Neuronal stem cell (in vitro differentiated cells): ENCODE measurements around the gene YWHAQ.

ENCODE experiments used
- DNase-seq: peaks from one replicate; pipeline ENCODE4 v3.0.0-alpha.2; 2013; ENCODE audit warnings: low spot score
- H2AFZ ChIP-seq: one replicate; pipeline ENCODE4 v1.6.1; 2013; ENCODE audit warnings: mild to moderate bottlenecking, low read length, inconsistent platforms
- H2AK5ac ChIP-seq: 2 replicates; pipeline ENCODE4 v1.6.1; 2013; ENCODE audit warnings: low read depth, mild to moderate bottlenecking, inconsistent platforms, low read length, moderate library complexity, mixed read lengths
- H2BK120ac ChIP-seq: 2 replicates; pipeline ENCODE4 v1.6.1; 2013; ENCODE audit warnings: low read depth, mild to moderate bottlenecking, inconsistent platforms, low read length, moderate library complexity, mixed read lengths
- H2BK12ac ChIP-seq: one replicate; pipeline ENCODE4 v1.6.1; 2013; ENCODE audit warnings: low read length, inconsistent platforms
- H2BK15ac ChIP-seq: 2 replicates; pipeline ENCODE4 v1.6.1; 2013; ENCODE audit warnings: mild to moderate bottlenecking, low read length, inconsistent platforms, mixed read lengths
- H2BK5ac ChIP-seq: one replicate; pipeline ENCODE4 v1.6.1; 2013; ENCODE audit warnings: inconsistent platforms, mild to moderate bottlenecking, low read length, moderate library complexity
- H3K14ac ChIP-seq: one replicate; pipeline ENCODE4 v1.6.1; 2013; ENCODE audit warnings: low read length, inconsistent platforms
- H3K18ac ChIP-seq: 2 replicates; pipeline ENCODE4 v1.6.1; 2013; ENCODE audit warnings: low read length, inconsistent platforms
- H3K23ac ChIP-seq: 2 replicates; pipeline ENCODE4 v1.6.1; 2013; ENCODE audit warnings: low read depth, mild to moderate bottlenecking, mixed read lengths, low read length, inconsistent platforms; ENCODE audit not compliant: poor library complexity
- H3K27ac ChIP-seq: replicated peaks from 3 replicates; pipeline ENCODE4 v1.5.1; 2013; ENCODE audit warnings: low read length, inconsistent platforms
- H3K27me3 ChIP-seq, 3 experiments: 2 replicates each; pipeline ENCODE4 v1.6.1; 2013; ENCODE audit warnings: low read length in 3 of 3, mild to moderate bottlenecking in 2 of 3, inconsistent platforms in 1 of 3, low read depth in 1 of 3, mixed read lengths in 1 of 3, moderate library complexity in 1 of 3; ENCODE audit not compliant: control insufficient read depth in 3 of 3, insufficient read depth in 3 of 3
- H3K36me3 ChIP-seq, 2 donors: replicated peaks in 1 of 2; 2 replicates each; pipeline ENCODE4 v1.6.1; 2013; ENCODE audit warnings: low read length in 2 of 2; ENCODE audit not compliant: control insufficient read depth in 2 of 2, insufficient read depth in 2 of 2
- H3K4ac ChIP-seq: 2 replicates; pipeline ENCODE4 v1.6.1; 2013; ENCODE audit warnings: inconsistent platforms, mild to moderate bottlenecking, low read length, moderate library complexity
- H3K4me1 ChIP-seq, 2 donors: 1 replicate in 1 of 2; 2 replicates in 1 of 2; pipeline ENCODE4 v1.6.1; 2013; ENCODE audit warnings: low read length in 2 of 2, low read depth in 1 of 2; ENCODE audit not compliant: control insufficient read depth in 2 of 2, insufficient read depth in 1 of 2
- H3K4me2 ChIP-seq: one replicate; pipeline ENCODE4 v1.6.1; 2013; ENCODE audit warnings: mild to moderate bottlenecking, low read length, inconsistent platforms; ENCODE audit not compliant: insufficient read depth, poor library complexity, severe bottlenecking
- H3K4me3 ChIP-seq, 2 donors: 2 replicates each; pipeline ENCODE4 v1.5.1; 2013; ENCODE audit warnings: low read length in 2 of 2, mild to moderate bottlenecking in 2 of 2, inconsistent platforms in 1 of 2, moderate library complexity in 1 of 2
- H3K79me1 ChIP-seq: one replicate; pipeline ENCODE4 v1.6.1; 2013; ENCODE audit warnings: low read depth, mild to moderate bottlenecking, inconsistent platforms, low read length, moderate library complexity
- H3K9ac ChIP-seq: one replicate; pipeline ENCODE4 v1.6.1; 2013; ENCODE audit warnings: mild to moderate bottlenecking, low read depth, low read length, inconsistent platforms; ENCODE audit not compliant: poor library complexity
- H3K9me3 ChIP-seq, 2 donors: replicated peaks in 1 of 2; 2 replicates each; pipeline versions ENCODE3 to v1.6.1; 2013; ENCODE audit warnings: low read length in 2 of 2, mild to moderate bottlenecking in 2 of 2, inconsistent platforms in 1 of 2, low read depth in 1 of 2, mixed read lengths in 1 of 2, moderate library complexity in 1 of 2; ENCODE audit not compliant: control insufficient read depth in 2 of 2, insufficient read depth in 1 of 2
- H4K8ac ChIP-seq: one replicate; pipeline ENCODE4 v1.6.1; 2013; ENCODE audit warnings: low read depth, mild to moderate bottlenecking, inconsistent platforms, low read length, moderate library complexity
- H4K91ac ChIP-seq: one replicate; pipeline ENCODE4 v1.6.1; 2013; ENCODE audit warnings: low read length, low read depth, mild to moderate bottlenecking, inconsistent platforms; ENCODE audit not compliant: poor library complexity
- WGBS, 2 donors: extraction: QIAGEN DNeasy Blood & Tissue Kit; methylation state at CpG; one replicate each; pipeline ENCODE4 v1.1.7; 2013; ENCODE audit warnings: missing lambda C conversion rate in 2 of 2, mixed read lengths in 1 of 2; ENCODE audit not compliant: insufficient read length in 2 of 2, insufficient replicate concordance in 1 of 2; ENCODE audit errors: extremely low coverage in 2 of 2; 5-methylcytosine and 5-hydroxymethylcytosine counted together

YWHAQ gene

DNA sequence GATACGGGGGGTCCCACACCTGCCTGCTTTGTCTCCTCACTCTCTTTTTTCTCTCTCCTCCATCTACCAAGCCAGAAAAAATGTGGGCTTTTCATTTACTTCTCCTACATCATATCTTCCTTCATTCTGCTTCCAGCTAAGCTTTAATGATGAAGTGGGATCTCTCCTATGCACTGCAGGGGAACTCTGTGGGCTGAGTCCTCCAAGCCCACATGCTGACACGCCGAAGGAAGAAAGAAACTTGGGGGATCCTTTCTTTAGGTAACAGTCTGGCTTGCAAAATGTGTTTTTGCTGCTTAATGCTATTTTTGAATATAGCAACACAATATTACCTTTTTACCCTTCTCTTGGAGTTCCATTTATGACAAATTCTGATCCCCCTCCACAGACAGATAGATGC is 33.6 kb upstream of the YWHAQ start:
- no peak overlapping the region for H3K4ac ChIP-seq
- WGBS, 2 donors = no CpG with 5 or more reads among the region's 3 CpGs
- no peak overlapping the region for H3K4me2 ChIP-seq
- H3K4me1 ChIP-seq = no peaks in the 10 kb centered on the region
- no peaks in the 10 kb centered on the region for H3K36me3 ChIP-seq
- H2BK120ac ChIP-seq = no peak overlapping the region
- peaks cover 0 to 25% (median 0%) of the 10 kb centered on the region in 3 experiments for H3K27me3 ChIP-seq
- H2BK12ac ChIP-seq = no peak overlapping the region
- no peak overlapping the region for H3K9ac ChIP-seq
- no peak overlapping the region for H3K27ac ChIP-seq
- H4K8ac ChIP-seq = no peak overlapping the region
- H2BK15ac ChIP-seq = no peak overlapping the region
- H3K14ac ChIP-seq = no peak overlapping the region
- H4K91ac ChIP-seq = no peak overlapping the region
- H2AK5ac ChIP-seq = no peak overlapping the region
- no peak overlapping the region for H3K18ac ChIP-seq
- DNase-seq = no peak
- H2AFZ ChIP-seq = no peak overlapping the region
- no peak overlapping the region for H3K4me3 ChIP-seq
- H3K9me3 ChIP-seq = no peaks in the 10 kb centered on the region
- no peaks in the 10 kb centered on the region for H3K79me1 ChIP-seq
- no peak overlapping the region for H2BK5ac ChIP-seq
- no peak overlapping the region for H3K23ac ChIP-seq

DNA sequence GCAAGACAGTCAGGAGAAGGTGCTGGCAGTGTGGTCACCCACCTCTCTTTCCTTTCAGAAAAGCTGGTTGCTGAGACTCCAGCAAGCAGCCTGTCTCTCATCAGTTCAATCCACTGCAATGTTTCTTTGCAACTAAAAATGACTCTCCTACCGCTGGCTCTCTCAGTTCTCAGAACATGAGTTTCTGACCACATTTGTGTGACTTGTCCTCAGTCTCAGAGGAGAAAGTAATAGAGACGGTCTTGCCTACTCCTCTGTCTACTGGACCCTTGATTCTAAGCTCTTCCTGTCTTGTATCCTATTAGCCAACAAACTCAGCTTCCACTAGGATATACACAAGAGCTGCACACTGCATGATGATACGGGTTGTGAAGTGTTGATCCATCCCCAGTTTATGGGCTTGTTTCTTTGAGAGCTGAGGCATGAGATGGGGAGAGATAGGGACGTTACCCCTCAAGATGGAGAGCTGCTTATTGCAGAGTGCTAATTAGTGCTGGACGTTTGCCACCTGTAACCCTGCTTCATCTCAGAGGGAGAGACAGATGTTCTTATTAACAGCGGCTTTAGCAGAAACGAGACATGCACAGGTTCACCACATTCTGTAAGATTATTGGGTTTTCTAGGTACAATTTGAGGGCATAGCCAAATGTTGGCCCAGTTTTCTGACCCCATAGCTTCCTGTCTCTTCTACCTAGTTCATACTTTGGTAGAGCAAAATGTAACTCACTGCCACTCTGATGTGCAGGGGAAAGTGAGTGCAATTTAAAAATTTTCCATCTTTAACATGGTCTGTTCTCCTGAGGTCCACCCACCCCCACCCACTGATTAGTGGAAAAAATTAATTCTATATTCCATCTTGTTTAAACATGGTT is 32.4 kb upstream of the YWHAQ start:
- Histone ChIP-seq H3K36me3 (no peaks in the 10 kb centered on the region), H3K4me2 (no peak overlapping the region), H2BK5ac (no peak overlapping the region), H3K23ac (no peak overlapping the region), H3K27ac (no peak overlapping the region), H2BK12ac (no peak overlapping the region), H3K9me3 (no peaks in the 10 kb centered on the region), H3K14ac (no peak overlapping the region), H3K79me1 (no peaks in the 10 kb centered on the region), H2BK15ac (no peak overlapping the region), H4K91ac (no peak overlapping the region), H3K4me3 (no peak overlapping the region), H3K9ac (no peak overlapping the region), H3K18ac (no peak overlapping the region), H3K4me1 (peaks cover 0 to 2% of the 10 kb centered on the region in 2 donors), H3K4ac (no peak overlapping the region), H2AFZ (no peak overlapping the region), H2BK120ac (no peak overlapping the region), H3K27me3 (peaks cover 0 to 20% (median 0%) of the 10 kb centered on the region in 3 experiments), H4K8ac (no peak overlapping the region), H2AK5ac (no peak overlapping the region)
- no CpG with 5 or more reads among the region's 7 CpGs for WGBS, 2 donors
- no peak for DNase-seq

DNA sequence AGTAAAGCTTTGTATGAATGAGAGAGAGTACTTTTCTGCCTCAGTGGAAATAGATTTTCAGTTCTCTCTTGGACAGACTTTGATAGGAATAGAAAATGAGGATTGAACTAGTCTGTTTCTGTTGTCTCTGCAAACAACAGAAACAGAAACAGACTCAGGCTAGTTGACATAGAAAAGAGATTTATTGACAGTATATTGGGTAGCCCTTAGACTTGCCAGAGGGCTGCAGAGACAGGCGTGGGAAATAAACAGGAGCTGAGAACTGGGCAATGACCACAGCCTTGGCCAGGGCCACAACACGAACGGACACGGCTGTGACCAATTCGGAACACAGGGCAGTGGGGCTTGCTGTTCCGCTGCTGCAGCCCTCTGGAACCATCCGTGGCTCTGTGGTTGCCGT is 30.5 kb upstream of the YWHAQ start:
- Histone ChIP-seq H2AFZ (no peak overlapping the region), H4K8ac (no peak overlapping the region), H2BK120ac (no peak overlapping the region), H3K18ac (no peak overlapping the region), H3K4me1 (peaks cover 0 to 7% of the 10 kb centered on the region in 2 donors), H3K27ac (no peak overlapping the region), H3K23ac (no peak overlapping the region), H2BK15ac (no peak overlapping the region), H2BK5ac (no peak overlapping the region), H3K4me3 (no peak overlapping the region), H3K27me3 (peaks cover 0 to 15% (median 0%) of the 10 kb centered on the region in 3 experiments), H3K36me3 (no peaks in the 10 kb centered on the region), H3K4ac (no peak overlapping the region), H3K14ac (no peak overlapping the region), H2BK12ac (no peak overlapping the region), H3K9ac (no peak overlapping the region), H4K91ac (no peak overlapping the region), H3K79me1 (no peaks in the 10 kb centered on the region), H2AK5ac (no peak overlapping the region), H3K9me3 (no peaks in the 10 kb centered on the region), H3K4me2 (no peak overlapping the region)
- DNase-seq = no peak
- WGBS, 2 donors = no CpG with 5 or more reads among the region's 8 CpGs

DNA sequence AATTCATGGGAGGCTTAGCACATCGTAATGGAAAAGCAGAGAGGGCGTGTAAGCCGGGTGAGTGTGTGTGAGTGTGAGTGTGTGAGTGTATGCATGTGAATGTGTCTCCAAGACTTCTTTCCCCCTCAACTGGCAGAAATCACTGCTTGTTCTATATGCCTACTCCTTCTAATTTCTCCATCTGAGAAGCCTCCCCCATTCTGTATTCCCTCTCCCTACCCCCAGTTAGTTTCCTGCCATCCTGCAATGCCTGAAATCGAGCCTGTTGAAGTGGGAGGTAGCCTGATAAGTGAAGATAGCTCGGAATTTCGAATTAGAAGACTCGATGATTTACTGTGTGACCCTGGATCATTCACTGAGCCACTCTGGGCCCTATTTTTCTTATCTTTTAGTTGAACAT is 30.0 kb upstream of the YWHAQ start:
- Histone ChIP-seq H3K9ac (no peak overlapping the region), H2BK5ac (no peak overlapping the region)
- WGBS, 2 donors = no CpG with 5 or more reads among the region's 7 CpGs

More for the DNA sequence above, 30.0 kb upstream of the YWHAQ start:
- Histone ChIP-seq H4K91ac (no peak overlapping the region), H3K4ac (no peak overlapping the region), H4K8ac (no peak overlapping the region), H2BK15ac (no peak overlapping the region), H2BK12ac (no peak overlapping the region), H3K9me3 (no peaks in the 10 kb centered on the region), H3K4me1 (peaks cover 0 to 8% of the 10 kb centered on the region in 2 donors), H3K18ac (no peak overlapping the region), H3K27me3 (peaks cover 0 to 14% (median 0%) of the 10 kb centered on the region in 3 experiments), H3K14ac (no peak overlapping the region), H3K4me3 (no peak overlapping the region), H3K4me2 (no peak overlapping the region), H3K79me1 (no peaks in the 10 kb centered on the region), H3K23ac (no peak overlapping the region), H2AFZ (no peak overlapping the region), H3K27ac (no peak overlapping the region), H2AK5ac (no peak overlapping the region), H2BK120ac (no peak overlapping the region), H3K36me3 (no peaks in the 10 kb centered on the region)
- no peak for DNase-seq
